ENCODE results near the gene HLA-E.
"Not testable (repeated sequence)": the region's sequence is repeated elsewhere in the genome, so short reads cannot be mapped to it uniquely, and the experiment has no call there.

Gene HLA-E

DNA sequence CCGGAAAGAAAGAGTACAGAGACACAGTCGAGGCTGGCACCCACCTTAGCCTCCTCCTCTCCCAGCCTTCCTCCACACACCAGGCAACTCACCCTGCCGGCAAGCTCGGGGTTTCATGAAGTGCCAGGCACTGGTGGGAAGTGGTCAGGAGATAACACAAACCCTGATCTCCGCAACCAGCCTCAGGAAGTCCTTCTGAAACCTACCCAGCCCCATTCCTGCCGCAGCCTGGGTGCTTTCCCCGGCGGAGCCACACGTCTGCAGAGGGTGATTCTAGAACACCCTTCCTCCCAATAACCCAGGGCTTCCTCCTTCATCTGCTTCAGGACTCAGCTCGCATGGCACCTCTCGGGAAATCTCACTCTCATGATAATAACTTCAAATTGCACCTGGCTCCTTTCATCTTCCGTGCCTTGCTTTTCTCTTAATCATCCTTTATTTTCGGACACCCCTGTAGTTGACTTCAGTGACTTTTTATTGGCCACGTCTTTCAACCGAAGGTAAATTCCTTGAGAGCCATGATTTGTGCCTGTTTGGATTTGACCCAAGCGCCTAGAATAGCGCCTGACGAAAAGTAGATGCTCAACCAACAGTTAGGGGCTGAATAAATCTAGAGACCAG lies 8.7 kb upstream of the HLA-E start:
- DNase-seq (ENCODE audit: low read depth in 2 of 2): no peak

DNA sequence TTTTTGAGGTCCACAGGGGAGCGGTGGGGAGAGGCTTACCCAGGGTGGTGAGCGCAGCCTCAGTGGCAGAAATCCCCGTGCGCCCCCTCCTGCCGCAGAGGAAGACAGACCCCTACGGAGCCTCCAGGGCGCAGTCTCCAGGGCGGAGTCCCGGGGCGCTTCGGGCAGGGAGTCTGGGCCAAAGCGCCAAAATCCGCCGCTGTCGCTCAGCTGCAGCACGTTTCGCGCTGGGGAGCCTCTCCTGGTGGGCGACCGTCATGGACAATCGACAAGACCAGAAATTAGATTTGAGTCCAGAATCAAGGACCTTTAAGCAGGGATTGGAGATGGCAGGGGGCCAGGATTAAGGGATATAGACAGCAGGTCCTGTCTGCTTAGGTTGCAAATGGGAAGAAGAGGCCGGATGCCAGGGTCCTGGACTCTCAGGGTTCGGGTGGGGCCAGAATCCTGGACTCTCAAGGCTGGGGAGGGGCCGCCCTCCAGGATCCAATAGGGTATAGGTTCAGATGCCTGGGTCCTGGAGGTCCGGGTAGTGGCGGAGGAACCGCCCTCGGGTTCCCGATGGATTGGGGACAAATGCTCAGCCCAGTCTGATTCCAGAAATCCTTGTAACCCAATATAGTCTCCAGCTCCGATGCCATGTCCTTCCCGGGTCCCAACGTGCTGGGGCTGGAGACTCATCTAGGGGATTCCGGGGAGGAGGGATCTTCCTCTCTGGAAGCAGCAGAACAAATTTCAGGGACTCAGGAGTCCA lies 7.9 kb upstream of the HLA-E start:
- DNase-seq (ENCODE audit: low read depth in 2 of 2): no peak

DNA sequence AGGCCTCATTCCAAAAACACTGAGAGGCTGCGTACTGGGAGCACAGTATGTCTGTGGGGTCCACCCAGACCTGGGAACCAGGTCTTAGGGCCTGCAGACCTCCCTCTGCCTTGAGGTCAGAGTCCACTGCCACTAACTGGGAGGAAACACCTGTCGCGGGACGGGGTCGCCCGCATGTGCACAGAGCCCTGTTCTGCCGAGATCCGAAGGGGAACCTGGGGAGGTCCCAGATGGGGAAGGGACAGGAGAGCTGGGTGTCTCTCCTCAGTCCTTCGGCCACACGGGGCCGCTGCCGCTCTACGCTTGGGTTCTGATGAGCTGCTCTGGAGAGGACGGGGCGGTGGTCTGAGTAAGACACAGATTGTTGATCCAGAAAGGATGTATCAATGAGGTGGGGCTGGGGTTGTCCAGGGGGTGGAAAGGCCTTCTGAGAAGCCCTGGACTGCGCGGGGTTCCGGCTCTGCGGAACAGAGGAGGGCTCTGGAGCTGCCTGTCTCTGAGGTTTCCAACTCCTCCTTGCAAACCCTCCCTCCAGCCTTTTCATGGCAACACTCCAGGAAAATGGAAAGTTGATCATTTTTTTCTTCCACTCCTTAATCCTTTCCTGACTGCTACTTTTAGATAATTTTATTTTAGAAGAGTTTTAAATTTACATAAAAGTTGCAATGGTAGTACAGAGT lies 7.2 kb upstream of the HLA-E start:
- peak; percentile 76 to 78 for DNase-seq (ENCODE audit: low read depth in 2 of 2)

DNA sequence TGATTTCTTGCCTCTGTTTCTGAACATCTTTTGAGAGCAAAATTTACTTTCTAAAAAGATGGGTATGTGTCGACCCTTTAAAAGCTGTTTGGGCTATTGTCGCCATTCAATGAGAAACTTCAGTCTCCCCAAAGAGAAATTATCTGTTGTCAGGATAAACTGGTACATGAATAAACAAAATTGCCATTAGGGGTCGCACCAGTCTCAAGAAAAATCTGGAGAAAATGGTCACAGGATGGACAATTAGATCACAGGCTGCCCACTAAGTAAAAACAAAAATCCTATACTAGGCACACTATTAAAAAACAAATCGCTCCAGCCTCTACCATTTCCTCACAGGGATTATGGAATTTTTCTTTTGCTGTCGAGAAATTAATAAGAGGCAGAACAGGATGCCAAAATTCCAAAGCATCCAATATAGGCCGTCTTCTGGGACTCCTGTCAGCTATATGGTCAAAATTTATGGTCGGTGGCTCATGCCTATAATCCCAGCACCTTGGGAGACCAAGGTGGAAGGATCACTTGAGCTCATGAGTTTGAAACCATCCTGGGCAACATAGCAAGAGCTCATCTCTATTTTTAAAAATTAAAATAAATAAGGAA lies 5.5 kb upstream of the HLA-E start:
- no peak for DNase-seq (ENCODE audit: low read depth in 2 of 2)

DNA sequence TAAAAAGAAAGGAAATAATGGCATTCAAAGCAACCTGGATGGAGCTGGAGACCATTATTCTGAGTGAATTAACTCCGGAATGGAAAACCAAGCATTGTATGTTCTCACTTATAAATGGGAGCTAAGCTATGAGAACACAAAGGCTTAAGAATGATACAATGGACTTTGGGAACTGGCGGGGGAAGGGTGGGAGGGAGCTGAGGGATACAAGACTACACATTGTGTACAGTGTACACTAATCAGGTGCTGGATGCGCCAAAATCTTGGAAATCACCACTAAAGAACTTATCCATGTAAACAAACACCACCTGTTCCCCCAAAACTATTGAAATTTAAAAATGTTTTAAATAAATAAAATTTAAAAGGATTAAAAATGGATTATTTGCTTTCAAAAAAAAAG lies 4.1 kb upstream of the HLA-E start:
- DNase-seq (ENCODE audit: low read depth in 2 of 2): no peak

DNA sequence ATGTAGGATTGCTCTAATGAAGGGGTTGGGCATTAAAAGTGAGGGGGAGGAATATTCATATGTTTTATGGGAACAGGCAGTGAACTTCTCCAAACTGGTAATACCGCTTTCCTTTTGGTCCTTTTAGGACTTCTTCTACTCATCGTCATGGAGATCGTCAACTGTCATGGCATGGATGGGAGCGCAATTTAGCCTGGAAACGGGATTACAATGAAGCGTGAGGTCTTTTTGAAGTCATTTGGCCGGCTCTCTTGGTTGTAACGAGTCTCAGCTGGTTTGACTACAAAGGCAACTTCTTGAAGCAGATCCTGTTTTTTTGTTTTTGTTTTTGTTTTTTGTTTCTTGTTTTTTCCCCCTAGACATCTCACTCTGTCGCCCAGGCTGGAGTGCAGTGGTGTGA lies 1.4 kb upstream of the HLA-E start:
- DNase-seq (ENCODE audit: low read depth in 2 of 2): no peak

DNA sequence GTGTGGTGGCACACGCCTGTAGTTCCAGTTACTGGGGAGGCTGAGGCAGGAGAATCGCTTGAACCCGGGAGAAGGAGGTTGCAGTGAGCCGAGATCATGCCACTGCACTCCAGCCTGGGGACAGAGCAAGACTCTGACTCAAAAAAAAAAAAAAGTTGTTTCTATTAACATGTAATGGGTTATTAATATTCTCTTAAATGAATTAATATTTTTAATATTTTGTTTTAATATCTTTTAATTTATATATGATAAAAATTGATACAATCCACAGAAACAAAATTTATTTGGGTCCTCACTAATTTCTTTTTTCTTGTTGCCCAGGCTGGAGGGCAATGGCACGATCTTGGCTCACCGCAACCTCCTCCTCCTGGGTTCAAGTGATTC lies 620 bp upstream of the HLA-E start:
- not testable (repeated sequence) for DNase-seq (ENCODE audit: low read depth in 2 of 2)

DNA sequence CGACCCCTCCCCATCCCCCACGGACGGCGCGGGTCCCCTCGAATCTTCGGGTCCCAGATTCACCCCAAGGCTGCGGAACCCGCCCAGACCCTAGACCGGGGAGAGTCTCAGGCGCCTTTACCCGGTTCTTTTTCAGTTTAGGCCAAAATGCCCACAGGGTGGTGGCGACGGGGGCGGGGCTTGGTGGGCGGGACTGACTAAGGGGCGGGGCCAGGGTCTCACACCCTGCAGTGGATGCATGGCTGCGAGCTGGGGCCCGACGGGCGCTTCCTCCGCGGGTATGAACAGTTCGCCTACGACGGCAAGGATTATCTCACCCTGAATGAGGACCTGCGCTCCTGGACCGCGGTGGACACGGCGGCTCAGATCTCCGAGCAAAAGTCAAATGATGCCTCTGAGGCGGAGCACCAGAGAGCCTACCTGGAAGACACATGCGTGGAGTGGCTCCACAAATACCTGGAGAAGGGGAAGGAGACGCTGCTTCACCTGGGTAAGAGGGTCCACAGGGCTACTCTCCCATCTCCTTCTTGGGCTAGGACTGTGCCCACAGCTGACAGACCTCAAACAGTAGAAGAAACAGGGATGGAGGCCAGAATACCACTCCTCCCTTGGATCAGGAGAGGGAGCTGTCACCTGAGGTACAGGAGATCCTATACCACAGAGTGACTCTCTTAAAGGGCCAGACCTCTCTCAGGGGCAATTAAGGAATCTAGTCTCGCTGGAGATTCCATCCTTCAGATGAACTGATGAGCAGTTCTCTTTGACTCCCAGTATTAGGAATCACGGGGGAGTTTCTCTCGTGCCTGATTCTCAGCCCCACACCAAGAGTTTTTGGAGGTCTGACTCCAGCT lies 942 bp downstream of the HLA-E start:
- DNase-seq (ENCODE audit: low read depth in 2 of 2): peak; percentile 82 to 88

DNA sequence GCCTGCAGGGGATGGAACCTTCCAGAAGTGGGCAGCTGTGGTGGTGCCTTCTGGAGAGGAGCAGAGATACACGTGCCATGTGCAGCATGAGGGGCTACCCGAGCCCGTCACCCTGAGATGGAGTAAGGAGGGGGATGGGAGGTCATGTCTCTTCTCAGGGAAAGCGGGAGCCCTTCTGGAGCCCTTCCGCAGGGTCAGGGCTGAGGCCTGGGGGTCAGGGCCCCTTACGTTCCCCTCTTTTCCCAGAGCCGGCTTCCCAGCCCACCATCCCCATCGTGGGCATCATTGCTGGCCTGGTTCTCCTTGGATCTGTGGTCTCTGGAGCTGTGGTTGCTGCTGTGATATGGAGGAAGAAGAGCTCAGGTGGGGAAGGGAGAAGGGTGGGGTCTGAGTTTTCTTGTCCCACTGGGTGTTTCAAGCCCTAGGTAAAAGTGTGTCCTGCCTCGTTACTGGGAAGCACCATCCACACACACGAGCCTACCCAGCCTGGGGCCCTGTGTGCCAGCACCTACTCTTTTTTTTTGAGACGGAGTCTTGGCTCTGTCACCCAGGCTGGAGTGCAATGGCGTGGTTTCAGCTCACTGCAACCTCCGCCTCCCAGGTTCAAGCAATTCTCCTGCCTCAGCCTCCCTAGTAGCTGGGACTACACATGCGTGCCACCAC lies 2.1 kb downstream of the HLA-E start:
- not testable (repeated sequence) for DNase-seq (ENCODE audit: low read depth in 2 of 2)

DNA sequence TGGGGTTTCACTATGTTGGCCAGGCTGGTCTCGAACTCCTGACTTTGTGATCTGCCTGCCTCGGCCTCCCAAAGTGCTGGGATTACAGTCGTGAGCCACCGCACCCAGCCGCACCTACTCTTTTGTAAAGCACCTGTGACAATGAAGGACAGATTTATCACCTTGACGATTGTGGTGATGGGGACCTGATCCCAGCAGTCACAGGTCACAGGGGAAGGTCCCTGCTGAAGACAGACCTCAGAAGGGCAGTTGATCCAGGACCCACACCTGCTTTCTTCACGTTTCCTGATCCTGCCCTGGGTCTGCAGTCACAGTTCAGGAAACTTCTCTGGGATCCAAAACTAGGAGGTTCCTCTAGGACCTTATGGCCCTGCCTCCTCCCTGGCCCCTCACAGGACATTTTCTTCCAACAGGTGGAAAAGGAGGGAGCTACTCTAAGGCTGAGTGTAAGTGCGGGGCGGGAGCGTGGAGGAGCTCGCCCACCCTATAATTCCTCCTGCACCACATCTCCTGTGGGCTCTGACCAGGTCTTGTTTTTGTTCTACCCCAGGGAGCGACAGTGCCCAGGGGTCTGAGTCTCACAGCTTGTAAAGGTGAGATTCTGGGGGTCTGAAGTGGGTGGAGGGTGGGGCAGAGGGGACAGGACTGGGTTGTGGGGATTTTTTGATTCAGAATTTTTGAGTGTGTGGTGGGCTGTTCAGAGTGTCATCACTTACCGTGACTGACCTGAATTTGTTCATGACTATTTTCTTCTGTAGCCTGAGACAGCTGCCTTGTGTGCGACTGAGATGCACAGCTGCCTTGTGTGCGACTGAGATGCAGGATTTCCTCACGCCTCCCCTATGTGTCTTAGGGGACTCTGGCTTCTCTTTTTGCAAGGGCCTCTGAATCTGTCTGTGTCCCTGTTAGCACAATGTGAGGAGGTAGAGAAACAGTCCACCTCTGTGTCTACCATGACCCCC lies 3.0 kb downstream of the HLA-E start:
- DNase-seq (ENCODE audit: low read depth in 2 of 2): no peak

DNA sequence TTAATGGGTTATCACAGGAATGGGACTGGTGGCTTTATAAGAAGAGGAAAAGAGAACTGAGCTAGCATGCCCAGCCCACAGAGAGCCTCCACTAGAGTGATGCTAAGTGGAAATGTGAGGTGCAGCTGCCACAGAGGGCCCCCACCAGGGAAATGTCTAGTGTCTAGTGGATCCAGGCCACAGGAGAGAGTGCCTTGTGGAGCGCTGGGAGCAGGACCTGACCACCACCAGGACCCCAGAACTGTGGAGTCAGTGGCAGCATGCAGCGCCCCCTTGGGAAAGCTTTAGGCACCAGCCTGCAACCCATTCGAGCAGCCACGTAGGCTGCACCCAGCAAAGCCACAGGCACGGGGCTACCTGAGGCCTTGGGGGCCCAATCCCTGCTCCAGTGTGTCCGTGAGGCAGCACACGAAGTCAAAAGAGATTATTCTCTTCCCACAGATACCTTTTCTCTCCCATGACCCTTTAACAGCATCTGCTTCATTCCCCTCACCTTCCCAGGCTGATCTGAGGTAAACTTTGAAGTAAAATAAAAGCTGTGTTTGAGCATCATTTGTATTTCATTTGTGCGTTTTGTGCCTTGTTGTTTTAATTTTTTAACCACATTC lies 4.4 kb downstream of the HLA-E start:
- peak; percentile 35 to 44 for DNase-seq (ENCODE audit: low read depth in 2 of 2)

DNA sequence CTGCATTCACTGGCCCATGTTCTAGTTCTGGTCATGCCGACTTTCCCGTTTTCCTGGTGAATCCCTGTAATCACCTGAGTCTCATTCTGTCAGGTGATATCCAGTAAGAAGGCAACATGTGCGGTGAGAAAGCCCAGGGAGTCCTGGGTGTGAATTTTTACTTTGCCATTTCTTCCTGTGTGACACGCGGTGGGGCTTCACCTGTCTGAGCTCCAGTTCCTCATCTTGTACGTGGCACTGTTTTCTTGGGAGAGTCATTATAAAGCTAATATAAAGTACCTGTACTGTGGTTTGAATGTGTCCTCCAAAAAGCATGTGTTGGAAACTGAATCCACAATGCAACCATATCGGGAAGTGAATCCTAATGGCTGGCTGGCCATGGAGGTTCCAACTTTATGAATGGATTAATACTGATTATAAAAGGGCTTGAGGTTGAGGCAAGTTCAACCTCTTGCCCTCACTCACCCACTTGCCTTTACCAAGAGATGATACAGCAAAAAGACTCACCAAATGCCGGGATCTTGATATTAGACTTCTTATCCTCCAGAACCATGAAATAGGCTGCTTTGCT lies 5.1 kb downstream of the HLA-E start:
- DNase-seq (ENCODE audit: low read depth in 2 of 2): peak in 1 of 2 donors; percentile 39

DNA sequence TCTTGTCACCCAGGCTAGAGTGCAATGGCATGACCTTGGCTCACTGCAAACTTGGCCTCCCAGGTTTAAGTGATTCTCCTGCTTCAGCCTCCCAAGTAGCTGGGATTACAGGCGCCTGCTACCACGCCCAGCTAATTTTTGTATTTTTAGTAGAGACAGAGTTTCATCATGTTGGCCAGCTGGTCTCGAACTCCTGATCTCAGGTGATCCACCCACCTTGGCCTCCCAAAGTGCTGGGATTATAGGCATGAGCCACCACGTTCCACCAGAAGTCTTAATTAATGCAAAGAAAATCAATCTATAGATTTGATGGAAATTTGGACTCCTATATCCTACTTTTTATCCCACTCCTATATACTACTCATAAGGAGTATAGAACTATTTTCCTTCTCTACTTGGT lies 5.8 kb downstream of the HLA-E start:
- not testable (repeated sequence) for DNase-seq (ENCODE audit: low read depth in 2 of 2)

DNA sequence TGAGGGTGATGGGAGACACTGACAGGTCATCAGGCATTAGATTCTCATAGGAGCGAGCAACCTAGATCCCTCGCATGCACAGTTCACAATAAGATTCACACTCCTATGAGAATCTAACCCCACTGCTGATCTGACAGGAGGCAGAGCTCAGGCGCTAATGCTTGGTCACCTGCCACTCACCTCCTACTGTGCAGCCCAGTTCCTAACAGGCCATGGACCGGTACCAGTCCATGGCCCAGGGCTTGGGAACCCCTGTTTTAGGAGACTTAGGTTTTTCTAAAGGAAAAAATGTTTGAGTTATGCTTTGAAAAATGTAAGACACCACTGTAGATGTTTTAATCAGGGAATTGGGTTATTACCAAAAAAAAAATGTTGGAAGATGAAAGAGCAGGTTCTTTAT lies 6.7 kb downstream of the HLA-E start:
- DNase-seq (ENCODE audit: low read depth in 2 of 2): no peak

DNA sequence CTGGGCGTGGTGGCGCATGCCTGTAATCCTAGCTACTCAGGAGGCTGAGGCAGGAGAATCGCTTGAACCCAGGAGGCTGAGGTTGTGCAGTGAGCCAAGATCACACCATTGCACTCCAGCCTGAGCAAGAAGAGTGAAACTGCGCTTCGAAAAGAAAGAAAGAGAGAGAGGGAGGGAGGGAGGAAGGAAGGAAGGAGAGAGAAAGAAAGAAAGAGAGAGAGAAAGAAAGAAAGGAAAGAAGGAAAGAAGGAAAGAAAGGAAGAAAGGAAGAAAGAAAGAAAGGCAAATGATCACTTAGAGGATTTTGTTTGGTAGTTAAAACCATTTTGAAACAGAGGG lies 7.9 kb downstream of the HLA-E start:
- not testable (repeated sequence) for DNase-seq (ENCODE audit: low read depth in 2 of 2)

DNA sequence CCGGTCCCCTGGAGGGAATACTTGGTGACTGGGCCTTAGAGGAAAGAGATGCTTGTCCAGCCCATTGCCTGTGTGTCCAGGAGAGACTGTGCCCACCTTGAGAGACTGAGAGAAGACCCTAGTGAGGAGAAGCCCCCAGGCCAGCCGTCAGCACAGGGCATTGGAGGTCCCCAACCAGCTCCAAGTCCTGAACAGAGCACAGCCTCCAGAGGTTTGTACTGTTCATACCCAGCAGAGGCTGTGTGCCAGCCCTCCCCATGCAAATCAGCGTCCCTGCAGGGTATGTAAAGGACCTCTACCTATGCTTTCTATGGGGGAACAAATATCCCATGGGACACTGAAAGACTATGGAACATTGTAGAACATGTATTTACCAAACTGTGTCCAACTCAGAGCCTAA lies 8.4 kb downstream of the HLA-E start:
- DNase-seq (ENCODE audit: low read depth in 2 of 2): no peak

DNA sequence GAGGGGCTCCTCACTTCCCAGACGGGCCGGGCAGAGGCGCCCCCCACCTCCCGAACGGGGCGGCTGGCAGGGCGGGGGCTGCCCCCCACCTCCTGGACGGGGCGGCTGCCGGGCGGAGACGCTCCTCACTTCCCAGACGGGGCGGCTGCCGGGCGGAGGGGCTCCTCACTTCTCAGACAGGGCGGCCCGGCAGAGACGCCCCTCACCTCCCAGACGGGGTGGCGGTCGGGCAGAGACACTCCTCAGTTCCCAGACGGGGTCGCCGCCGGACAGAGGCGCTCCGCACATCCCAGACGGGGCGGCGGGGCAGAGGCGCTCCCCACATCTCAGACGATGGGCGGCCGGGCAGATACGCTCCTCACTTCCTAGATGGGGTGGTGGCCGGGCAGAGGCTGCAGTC lies 9.4 kb downstream of the HLA-E start:
- not testable (repeated sequence) for DNase-seq (ENCODE audit: low read depth in 2 of 2)

DNA sequence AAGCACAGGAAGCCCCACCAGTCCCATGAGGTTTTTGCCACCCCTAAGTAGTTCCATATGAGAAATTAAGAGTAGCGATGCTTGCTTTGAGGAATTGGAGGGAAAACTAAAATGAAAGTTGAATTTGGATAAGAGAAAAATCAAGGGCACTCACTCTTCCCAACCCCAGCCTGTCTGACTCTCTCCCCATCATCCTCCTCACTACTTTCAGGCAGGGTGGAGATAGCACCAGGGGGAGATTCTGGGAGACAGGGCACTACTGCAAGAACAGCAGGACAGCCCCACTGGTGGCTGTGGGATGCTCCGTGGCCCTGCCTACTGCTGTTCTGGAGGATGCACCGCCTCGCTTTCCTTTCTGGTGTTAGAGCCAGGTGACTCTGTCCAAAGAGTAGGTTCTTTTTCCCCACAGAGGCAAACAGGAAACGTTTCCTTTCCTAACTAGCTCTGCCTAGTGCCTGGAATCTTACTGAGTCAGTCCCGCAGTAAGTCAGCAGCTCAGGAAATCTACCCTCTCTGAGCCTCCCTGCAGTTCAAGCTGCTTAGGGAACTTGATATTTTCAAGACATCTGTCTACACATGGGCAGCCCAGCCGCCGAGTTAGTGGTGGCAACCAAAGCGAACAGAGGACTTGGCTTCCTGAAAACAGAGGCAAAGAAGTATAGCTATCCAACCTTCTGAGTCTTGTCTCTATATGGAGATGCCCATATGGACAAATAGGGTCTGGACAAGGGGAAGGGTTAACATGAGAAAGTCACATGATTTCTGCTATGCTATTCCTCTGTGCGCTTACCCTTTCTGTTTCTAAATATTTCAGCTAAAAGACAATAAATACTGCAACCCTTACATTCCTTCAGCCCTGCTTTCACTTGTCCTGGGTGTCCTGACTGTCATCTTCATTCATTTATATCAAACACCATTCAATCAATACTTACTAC lies 11.4 kb downstream of the HLA-E start:
- no peak for DNase-seq (ENCODE audit: low read depth in 2 of 2)

All from stimulated activated CD4-positive, alpha-beta T cell treated with anti-CD3 and anti-CD28 coated beads, Interleukin-1b, Interleukin-23, amount 100 ng/mL, for 4 hours (primary cell).